ENCODE measurements around the gene CGNL1.

The CGNL1 gene

GRCh38 chr15:57436166-57436565 lies 59.9 kb downstream of the CGNL1 start:
- Histone ChIP-seq H3K27ac (no peak overlapping the region), H3K79me2 (no peaks in the 10 kb centered on the region), H2AFZ (no peak overlapping the region), H3K27me3 (ENCODE audit: control insufficient read depth, insufficient read depth, low read length) (no peaks in the 10 kb centered on the region), H3K9ac (no peak overlapping the region), H3K4me3 (ENCODE audit: low read depth, low read length) (no peak overlapping the region), H3K4me1 (no peaks in the 10 kb centered on the region), H3K36me3 (ENCODE audit: control insufficient read depth, insufficient read depth, low read length) (no peaks in the 10 kb centered on the region), H3K9me3 (ENCODE audit: control insufficient read depth, low read length) (no peaks in the 10 kb centered on the region), H3K4me2 (ENCODE audit: low read length) (no peak overlapping the region)
- TF ChIP-seq, protein P1, sequence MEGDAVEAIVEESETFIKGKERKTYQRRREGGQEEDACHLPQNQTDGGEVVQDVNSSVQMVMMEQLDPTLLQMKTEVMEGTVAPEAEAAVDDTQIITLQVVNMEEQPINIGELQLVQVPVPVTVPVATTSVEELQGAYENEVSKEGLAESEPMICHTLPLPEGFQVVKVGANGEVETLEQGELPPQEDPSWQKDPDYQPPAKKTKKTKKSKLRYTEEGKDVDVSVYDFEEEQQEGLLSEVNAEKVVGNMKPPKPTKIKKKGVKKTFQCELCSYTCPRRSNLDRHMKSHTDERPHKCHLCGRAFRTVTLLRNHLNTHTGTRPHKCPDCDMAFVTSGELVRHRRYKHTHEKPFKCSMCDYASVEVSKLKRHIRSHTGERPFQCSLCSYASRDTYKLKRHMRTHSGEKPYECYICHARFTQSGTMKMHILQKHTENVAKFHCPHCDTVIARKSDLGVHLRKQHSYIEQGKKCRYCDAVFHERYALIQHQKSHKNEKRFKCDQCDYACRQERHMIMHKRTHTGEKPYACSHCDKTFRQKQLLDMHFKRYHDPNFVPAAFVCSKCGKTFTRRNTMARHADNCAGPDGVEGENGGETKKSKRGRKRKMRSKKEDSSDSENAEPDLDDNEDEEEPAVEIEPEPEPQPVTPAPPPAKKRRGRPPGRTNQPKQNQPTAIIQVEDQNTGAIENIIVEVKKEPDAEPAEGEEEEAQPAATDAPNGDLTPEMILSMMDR (IDR thresholded peaks at IDR 0.05), result no peak

- H3K36me3 ChIP-seq (ENCODE audit: control insufficient read depth, insufficient read depth, low read length), result no peaks in the 10 kb centered on the region
- no peak overlapping the region for H3K9ac ChIP-seq
- TF ChIP-seq, protein P1 (IDR thresholded peaks at IDR 0.05), result no peak
- no peak overlapping the region for H3K4me2 ChIP-seq (ENCODE audit: low read length)
- H3K4me3 ChIP-seq (ENCODE audit: low read depth, low read length), result no peak overlapping the region
- no peaks in the 10 kb centered on the region for H3K79me2 ChIP-seq
- no peaks in the 10 kb centered on the region for H3K9me3 ChIP-seq (ENCODE audit: control insufficient read depth, low read length)
- H2AFZ ChIP-seq, result no peak overlapping the region
- H3K4me1 ChIP-seq, result no peaks in the 10 kb centered on the region
- no peaks in the 10 kb centered on the region for H3K27me3 ChIP-seq (ENCODE audit: control insufficient read depth, insufficient read depth, low read length)
- no peak overlapping the region for H3K27ac ChIP-seq
Measured at GRCh38 chr15:57436961-57437360, 60.7 kb downstream of the CGNL1 start.

GRCh38 chr15:57437564-57437963 lies 61.3 kb downstream of the CGNL1 start:
- Histone ChIP-seq H3K4me3 (ENCODE audit: low read depth, low read length) (no peak overlapping the region), H3K4me1 (no peaks in the 10 kb centered on the region), H3K4me2 (ENCODE audit: low read length) (no peak overlapping the region), H3K36me3 (ENCODE audit: control insufficient read depth, insufficient read depth, low read length) (no peaks in the 10 kb centered on the region), H3K27ac (no peak overlapping the region), H3K9me3 (ENCODE audit: control insufficient read depth, low read length) (no peaks in the 10 kb centered on the region), H3K27me3 (ENCODE audit: control insufficient read depth, insufficient read depth, low read length) (no peaks in the 10 kb centered on the region), H3K9ac (no peak overlapping the region), H2AFZ (no peak overlapping the region), H3K79me2 (no peaks in the 10 kb centered on the region)
- TF ChIP-seq, protein P1 (IDR thresholded peaks at IDR 0.05), result no peak

DNA sequence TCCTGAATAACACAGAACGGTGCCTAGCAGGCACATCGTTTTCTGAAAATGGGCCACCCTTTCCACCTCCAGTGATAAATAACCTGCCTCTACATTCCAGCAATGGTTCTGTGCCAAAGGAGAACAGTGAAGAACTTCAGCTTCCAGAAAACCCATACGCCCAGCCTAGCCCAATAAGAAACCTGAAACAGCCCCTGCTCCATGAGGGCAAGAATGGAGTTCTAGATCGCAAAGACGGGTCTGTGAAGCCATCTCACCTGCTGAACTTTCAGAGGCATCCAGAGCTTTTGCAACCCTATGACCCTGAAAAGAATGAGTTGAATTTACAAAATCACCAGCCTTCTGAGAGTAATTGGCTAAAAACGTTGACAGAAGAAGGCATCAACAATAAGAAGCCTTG lies 61.9 kb downstream of the CGNL1 start:
- Histone ChIP-seq H3K36me3 (ENCODE audit: control insufficient read depth, insufficient read depth, low read length) (no peaks in the 10 kb centered on the region), H3K4me3 (ENCODE audit: low read depth, low read length) (no peak overlapping the region), H2AFZ (no peak overlapping the region), H3K4me1 (no peaks in the 10 kb centered on the region), H3K4me2 (ENCODE audit: low read length) (no peak overlapping the region), H3K79me2 (no peaks in the 10 kb centered on the region), H3K9ac (no peak overlapping the region), H3K27ac (no peak overlapping the region), H3K9me3 (ENCODE audit: control insufficient read depth, low read length) (no peaks in the 10 kb centered on the region), H3K27me3 (ENCODE audit: control insufficient read depth, insufficient read depth, low read length) (no peaks in the 10 kb centered on the region)
- TF ChIP-seq, protein P1 (IDR thresholded peaks at IDR 0.05), result no peak

- H2AFZ ChIP-seq, result no peak overlapping the region
- H3K4me1 ChIP-seq, result no peaks in the 10 kb centered on the region
- no peaks in the 10 kb centered on the region for H3K79me2 ChIP-seq
- no peak overlapping the region for H3K9ac ChIP-seq
- H3K4me2 ChIP-seq (ENCODE audit: low read length), result no peak overlapping the region
- TF ChIP-seq, protein P1 (IDR thresholded peaks at IDR 0.05), result no peak
- no peaks in the 10 kb centered on the region for H3K27me3 ChIP-seq (ENCODE audit: control insufficient read depth, insufficient read depth, low read length)
- H3K9me3 ChIP-seq (ENCODE audit: control insufficient read depth, low read length), result no peaks in the 10 kb centered on the region
- H3K27ac ChIP-seq, result no peak overlapping the region
- H3K36me3 ChIP-seq (ENCODE audit: control insufficient read depth, insufficient read depth, low read length), result no peaks in the 10 kb centered on the region
- H3K4me3 ChIP-seq (ENCODE audit: low read depth, low read length), result no peak overlapping the region
Measured at GRCh38 chr15:57439128-57440027, 63.1 kb downstream of the CGNL1 start.

Measured in parathyroid adenoma (tissue), 2 donors.